HG02938 (cell line): Measurements from ENCODE around the gene TYMS.
A peak's percentile ranks its signal among the peaks of the same experiment; 100 is the strongest.

Experiments
- ATAC-seq: cut with Tn5 transposase; IDR thresholded peaks from one replicate; pipeline ENCODE4 v1.9.1; 2021; ENCODE audit warnings: mild to moderate bottlenecking, moderate library complexity; ENCODE audit not compliant: unreplicated experiment

TYMS gene

GRCh38 chr18:710418-711300 is 53.2 kb downstream of the TYMS start:
- ATAC-seq: no peak

- ATAC-seq: no peak
Measured at GRCh38 chr18:711310-711656, 53.8 kb downstream of the TYMS start.

GRCh38 chr18:711657-712400 is 54.4 kb downstream of the TYMS start:
- ATAC-seq: peak; percentile 76

- peak; percentile 76 for ATAC-seq
Measured at GRCh38 chr18:712401-713134, 55.1 kb downstream of the TYMS start, which contains the start of gene ENOSF1. Gene ENOSF1 (minus strand): TSS chr18:712630. CDS start chr18:712587, 43 bp downstream.

GRCh38 chr18:713135-713490 is 55.7 kb downstream of the TYMS start:
- ATAC-seq: no peak

- ATAC-seq: no peak
Measured at GRCh38 chr18:715626-716025, 58.2 kb downstream of the TYMS start.

GRCh38 chr18:717003-717402 is 59.5 kb downstream of the TYMS start:
- no peak for ATAC-seq
